GM10248 (cell line): Measurements from ENCODE around the gene MRPL1.

Experiments
- CTCF ChIA-PET: fragments of 300-600 bp; sonication (Branson Sonifier 250); formaldehyde crosslinking; extraction: SDS; loops from one replicate; lab custom pipeline; 2021; ENCODE audit warnings: antibody characterized with exemption; lab: Yijun Ruan, JAX
- POLR2A ChIA-PET: fragments of 350-650 bp; sonication (Branson Sonifier 250); formaldehyde crosslinking; extraction: SDS; loops from one replicate; lab custom pipeline; 2020; ENCODE audit warnings: antibody characterized with exemption; lab: Yijun Ruan, JAX
- DNase-seq: peaks from one replicate; pipeline ENCODE4 v3.0.0; 2012; ENCODE audit errors: extremely low spot score
- TF ChIP-seq, protein P1 (sequence below): IDR thresholded peaks from 2 replicates; pipeline ENCODE4 v1.5.1; 2012; ENCODE audit warnings: mild to moderate bottlenecking, low read depth; ENCODE audit errors: extremely low read depth, missing control alignments, control extremely low read depth

Gene MRPL1

GRCh38 chr4:77818602-77819403 is 43.8 kb upstream of the MRPL1 start, which contains the start of gene CNOT6L:
Gene CNOT6L, minus strand, starts transcription at chr4:77819368. Its CDS starts 60 bp downstream, at chr4:77819308.
- ChIA-PET CTCF (interaction anchor here (0.7 to 2.6 kb wide), 6 partner anchors 10 to 199 kb away, joined by 3 to 11 read pairs (median 4); partner anchors contain the start of gene MRPL1), POLR2A (no interaction called here)
- TF ChIP-seq, protein P1, sequence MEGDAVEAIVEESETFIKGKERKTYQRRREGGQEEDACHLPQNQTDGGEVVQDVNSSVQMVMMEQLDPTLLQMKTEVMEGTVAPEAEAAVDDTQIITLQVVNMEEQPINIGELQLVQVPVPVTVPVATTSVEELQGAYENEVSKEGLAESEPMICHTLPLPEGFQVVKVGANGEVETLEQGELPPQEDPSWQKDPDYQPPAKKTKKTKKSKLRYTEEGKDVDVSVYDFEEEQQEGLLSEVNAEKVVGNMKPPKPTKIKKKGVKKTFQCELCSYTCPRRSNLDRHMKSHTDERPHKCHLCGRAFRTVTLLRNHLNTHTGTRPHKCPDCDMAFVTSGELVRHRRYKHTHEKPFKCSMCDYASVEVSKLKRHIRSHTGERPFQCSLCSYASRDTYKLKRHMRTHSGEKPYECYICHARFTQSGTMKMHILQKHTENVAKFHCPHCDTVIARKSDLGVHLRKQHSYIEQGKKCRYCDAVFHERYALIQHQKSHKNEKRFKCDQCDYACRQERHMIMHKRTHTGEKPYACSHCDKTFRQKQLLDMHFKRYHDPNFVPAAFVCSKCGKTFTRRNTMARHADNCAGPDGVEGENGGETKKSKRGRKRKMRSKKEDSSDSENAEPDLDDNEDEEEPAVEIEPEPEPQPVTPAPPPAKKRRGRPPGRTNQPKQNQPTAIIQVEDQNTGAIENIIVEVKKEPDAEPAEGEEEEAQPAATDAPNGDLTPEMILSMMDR: no peak
- peak; percentile 67 for DNase-seq

GRCh38 chr4:77819404-77819842 is 43.2 kb upstream of the MRPL1 start:
- no peak for DNase-seq
- POLR2A ChIA-PET: interaction anchor here (0.7 to 1.7 kb wide), 3 partner anchors 17 to 45 kb away, joined by 3 to 9 read pairs (median 5); partner anchors contain the start of gene MRPL1
- TF ChIP-seq, protein P1: no peak
- CTCF ChIA-PET: interaction anchor here (1.4 to 1.7 kb wide), 4 partner anchors 19 to 43 kb away, joined by 4 to 9 read pairs (median 4); partner anchors contain the start of gene MRPL1

DNA sequence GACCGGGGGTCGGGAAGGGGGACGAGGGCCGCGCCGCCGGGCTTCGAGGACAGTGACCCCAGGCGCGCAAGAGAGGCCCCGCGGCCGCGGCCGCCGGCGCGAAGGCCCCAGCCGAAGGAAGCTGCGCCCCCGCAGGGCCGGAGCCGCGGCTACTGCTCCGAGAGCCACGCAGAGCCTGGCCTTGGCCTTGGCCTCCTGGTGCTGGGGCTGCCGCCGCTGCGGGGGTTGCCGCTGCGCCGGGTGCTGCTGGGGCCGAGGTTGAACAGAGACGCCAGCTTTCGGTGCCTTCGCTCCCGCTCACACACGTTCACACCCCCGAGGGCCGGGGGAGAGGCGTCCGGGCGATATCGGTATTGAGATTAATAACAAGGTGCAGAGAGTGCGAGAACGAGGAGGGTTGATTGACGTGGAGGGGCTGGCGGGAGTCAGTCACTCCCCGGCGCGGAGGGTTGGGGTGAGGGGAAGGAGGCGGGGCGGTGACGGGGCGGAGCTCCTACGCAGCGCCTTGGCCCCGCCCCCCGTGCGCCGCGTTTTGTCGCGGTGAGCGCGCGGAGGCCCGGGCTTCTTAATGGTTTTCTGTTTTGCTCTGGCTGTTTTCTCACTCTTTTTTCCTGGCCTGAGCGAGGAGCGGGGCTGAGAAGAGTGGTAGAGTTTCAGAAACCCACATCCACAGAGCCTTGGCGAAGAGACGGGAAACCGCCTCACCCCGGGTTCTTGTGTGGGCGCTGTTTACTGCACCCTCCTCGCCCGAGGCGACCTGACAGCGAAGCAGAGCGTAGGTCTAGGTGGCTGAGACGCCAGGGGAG is 42.6 kb upstream of the MRPL1 start:
- CTCF ChIA-PET: interaction anchor here (1.4 to 1.7 kb wide), 4 partner anchors 20 to 42 kb away, joined by 4 to 9 read pairs (median 4); partner anchors contain the start of gene MRPL1
- POLR2A ChIA-PET: interaction anchor here (0.6 to 1.7 kb wide), 4 partner anchors 16 to 749 kb away, joined by 3 to 10 read pairs (median 7); partner anchors contain the start of gene MRPL1
- DNase-seq: peak; percentile 94
- TF ChIP-seq, protein P1: peak; percentile 1

GRCh38 chr4:77820649-77821561 is 41.7 kb upstream of the MRPL1 start:
- ChIA-PET CTCF (interaction anchor here (1.4 to 1.7 kb wide), 4 partner anchors 21 to 41 kb away, joined by 4 to 9 read pairs (median 4); partner anchors contain the start of gene MRPL1), POLR2A (interaction anchor here (0.6 to 1.7 kb wide), 3 partner anchors 41 to 750 kb away, joined by 3 to 10 read pairs (median 9); partner anchors contain the start of gene MRPL1)
- DNase-seq: no peak
- TF ChIP-seq, protein P1: no peak

DNA sequence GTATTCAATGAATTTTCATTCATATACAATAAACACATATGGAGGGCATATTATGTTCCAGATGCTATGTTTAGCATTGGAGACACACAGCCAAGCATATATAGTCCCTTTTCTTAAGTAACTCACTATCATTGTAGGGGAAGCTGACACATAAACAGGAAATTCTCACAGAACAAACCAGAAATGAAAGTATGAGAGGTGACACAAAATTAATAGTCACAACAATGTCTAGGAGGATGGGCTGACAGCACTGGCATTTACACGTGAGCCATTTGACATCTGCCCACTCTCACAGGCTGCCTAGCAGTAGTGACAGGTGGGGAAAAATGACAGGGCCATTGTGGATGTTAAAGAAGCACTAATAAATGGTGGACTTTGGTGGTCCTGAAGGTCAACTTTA is 40.9 kb upstream of the MRPL1 start:
- TF ChIP-seq, protein P1: no peak
- DNase-seq: no peak
- CTCF ChIA-PET: no interaction called here
- POLR2A ChIA-PET: no interaction called here
